HEK293 (cell line): ENCODE data around the gene RLN1.

Source experiments
- CTCF ChIA-PET: fragments of 350-600 bp; formaldehyde crosslinking; extraction: SDS; loops from one replicate; lab custom pipeline; 2021; ENCODE audit warnings: antibody characterized with exemption; lab: Yijun Ruan, JAX
- POLR2A ChIA-PET: fragments of 300-600 bp; formaldehyde crosslinking; extraction: SDS; loops from one replicate; lab custom pipeline; 2020; ENCODE audit warnings: antibody characterized with exemption, inconsistent platforms; lab: Yijun Ruan, JAX
- H3K27ac ChIP-seq: fragments of 200-500 bp; sonication (Bioruptor generic); 2 replicates; pipeline ENCODE4 v1.5.1; 2014; ENCODE audit warnings: low read depth, low read length, control low read depth, inconsistent platforms; ENCODE audit errors: extremely low read depth
- H3K36me3 ChIP-seq, 2 experiments: fragments of 200-500 bp in 1 of 2; sonication (Bioruptor generic) in 1 of 2; 1 replicate in 1 of 2; 2 replicates in 1 of 2; pipeline ENCODE4 v1.5.1; 2014 to 2017; ENCODE audit warnings: inconsistent platforms in 2 of 2, low read length in 2 of 2; ENCODE audit not compliant: control insufficient read depth in 2 of 2, insufficient read depth in 1 of 2
- H3K4me1 ChIP-seq: fragments of 200-500 bp; sonication (Bioruptor generic); 2 replicates; pipeline ENCODE4 v1.5.1; 2014; ENCODE audit warnings: mild to moderate bottlenecking, low read length, inconsistent platforms; ENCODE audit not compliant: control insufficient read depth, insufficient read depth
- H3K4me3 ChIP-seq: 2 replicates; pipeline ENCODE4 v1.5.1; 2011; ENCODE audit warnings: low read depth, mild to moderate bottlenecking, control low read depth, low read length, moderate library complexity
- H3K9me3 ChIP-seq: fragments of 200-500 bp; sonication (Bioruptor generic); 2 replicates; pipeline ENCODE4 v1.5.1; 2014; ENCODE audit warnings: low read depth, low read length, inconsistent platforms; ENCODE audit not compliant: control insufficient read depth, insufficient read depth
- ATF2 ChIP-seq: fragments of 450-650 bp; formaldehyde crosslinking; IDR thresholded peaks from 2 replicates; pipeline ENCODE4 v1.5.1; 2016; ENCODE audit warnings: missing biosample characterization, missing genetic modification characterization, low read depth
- ELK4 ChIP-seq: IDR thresholded peaks from 2 replicates; pipeline ENCODE4 v1.6.1; 2011; ENCODE audit warnings: mild to moderate bottlenecking, low read depth, low read length, borderline replicate concordance
- HOXA7 ChIP-seq: sonication (generic); formaldehyde crosslinking; IDR thresholded peaks from 2 replicates; pipeline ENCODE4 v1.8.1; 2022; ENCODE audit warnings: missing genetic modification reagents, borderline replicate concordance
- KLF8 ChIP-seq: fragments of 450-650 bp; formaldehyde crosslinking; IDR thresholded peaks from 2 replicates; pipeline ENCODE4 v1.5.1; 2016; ENCODE audit warnings: missing biosample characterization, missing genetic modification characterization
- PRDM2 ChIP-seq: fragments of 450-650 bp; formaldehyde crosslinking; IDR thresholded peaks from 2 replicates; pipeline ENCODE4 v1.5.1; 2016; ENCODE audit warnings: missing biosample characterization, missing genetic modification characterization, borderline replicate concordance
- TCF7L2 ChIP-seq: IDR thresholded peaks from 2 replicates; pipeline ENCODE4 v1.6.1; 2011; ENCODE audit warnings: low read depth, mild to moderate bottlenecking, inconsistent platforms, low read length, moderate library complexity, borderline replicate concordance
- ZFHX2 ChIP-seq: fragments of 450-650 bp; formaldehyde crosslinking; conservative IDR thresholded peaks from 2 replicates; pipeline ENCODE4 v1.5.1; 2016; ENCODE audit warnings: missing biosample characterization, missing genetic modification characterization
- ZFP37 ChIP-seq: fragments of 450-650 bp; formaldehyde crosslinking; IDR thresholded peaks from 2 replicates; pipeline ENCODE4 v1.5.1; 2016; ENCODE audit warnings: missing biosample characterization, missing genetic modification characterization
- ZNF132 ChIP-seq: fragments of 450-650 bp; formaldehyde crosslinking; IDR thresholded peaks from 2 replicates; pipeline ENCODE4 v1.5.1; 2017; ENCODE audit warnings: missing biosample characterization, missing genetic modification characterization, borderline replicate concordance
- ZNF140 ChIP-seq: fragments of 450-650 bp; formaldehyde crosslinking; IDR thresholded peaks from 2 replicates; pipeline ENCODE4 v1.5.1; 2016; ENCODE audit warnings: missing biosample characterization, missing genetic modification characterization
- ZNF223 ChIP-seq: fragments of 450-650 bp; formaldehyde crosslinking; IDR thresholded peaks from 2 replicates; pipeline ENCODE4 v1.5.1; 2016; ENCODE audit warnings: missing biosample characterization, missing genetic modification characterization
- ZNF292 ChIP-seq: fragments of 450-650 bp; formaldehyde crosslinking; IDR thresholded peaks from 2 replicates; pipeline ENCODE4 v1.5.1; 2016; ENCODE audit warnings: low read depth, missing biosample characterization, missing genetic modification characterization, borderline replicate concordance
- ZNF311 ChIP-seq: fragments of 450-650 bp; formaldehyde crosslinking; IDR thresholded peaks from 2 replicates; pipeline ENCODE4 v1.5.1; 2017; ENCODE audit warnings: missing biosample characterization, missing genetic modification characterization, borderline replicate concordance
- ZNF558 ChIP-seq: fragments of 450-650 bp; formaldehyde crosslinking; IDR thresholded peaks from 2 replicates; pipeline ENCODE4 v1.5.1; 2016; ENCODE audit warnings: missing biosample characterization, missing genetic modification characterization
- ZNF677 ChIP-seq: fragments of 450-650 bp; IDR thresholded peaks from 2 replicates; pipeline ENCODE4 v1.5.0; 2018; ENCODE audit warnings: missing biosample characterization, mild to moderate bottlenecking, missing genetic modification characterization, moderate library complexity
- ZNF692 ChIP-seq: fragments of 450-650 bp; formaldehyde crosslinking; IDR thresholded peaks from 2 replicates; pipeline ENCODE4 v1.5.1; 2016; ENCODE audit warnings: missing biosample characterization, missing genetic modification characterization
- ZNF701 ChIP-seq: fragments of 450-650 bp; formaldehyde crosslinking; IDR thresholded peaks from 2 replicates; pipeline ENCODE4 v1.5.1; 2016; ENCODE audit warnings: missing biosample characterization, missing genetic modification characterization
- ZNF768 ChIP-seq: fragments of 450-650 bp; formaldehyde crosslinking; IDR thresholded peaks from 2 replicates; pipeline ENCODE4 v1.5.1; 2018; ENCODE audit warnings: missing biosample characterization, mild to moderate bottlenecking, missing genetic modification characterization
- ZNF792 ChIP-seq: fragments of 450-650 bp; formaldehyde crosslinking; IDR thresholded peaks from 2 replicates; pipeline ENCODE4 v1.5.1; 2016; ENCODE audit warnings: missing biosample characterization, missing genetic modification characterization

RLN1 gene

GRCh38 chr9:5375790-5376477 is 36.3 kb upstream of the RLN1 start:
- H3K9me3 ChIP-seq = no peaks in the 10 kb centered on the region
- H3K27ac ChIP-seq = no peak overlapping the region
- ChIA-PET POLR2A (no interaction called here), CTCF (interaction anchor here (0.8 kb wide), 1 partner anchor 214 kb away, joined by 3 read pairs; no protein-coding TSS in a partner anchor)
- TF ChIP-seq ZNF792 (tag by site-specific recombination) (no peak), ELK4 (no peak), ZNF558 (tag by site-specific recombination) (no peak), ZNF292 (no peak), ZNF132 (no peak), ZNF768 (tag by site-specific recombination) (no peak), ZNF701 (tag by site-specific recombination) (no peak), ATF2 (tag by site-specific recombination) (no peak), ZNF223 (tag by site-specific recombination) (no peak), PRDM2 (tag by site-specific recombination) (no peak), ZNF140 (no peak), ZFHX2 (no peak), KLF8 (tag by site-specific recombination) (no peak), ZNF311 (tag by site-specific recombination) (no peak), ZNF677 (tag by site-specific recombination) (no peak), HOXA7 (CRISPR knock-in tag) (no peak), ZNF692 (tag by site-specific recombination) (no peak), ZFP37 (no peak), TCF7L2 (no peak)
- H3K4me1 ChIP-seq = no peaks in the 10 kb centered on the region
- no peak overlapping the region for H3K4me3 ChIP-seq
- no peaks in the 10 kb centered on the region for H3K36me3 ChIP-seq
